Activated CD4-positive, alpha-beta T cell treated with anti-CD3 and anti-CD28 coated beads for 48 hours (primary cell): ENCODE data around the gene AGAP4.
"Not testable (repeated sequence)": the region's sequence is repeated elsewhere in the genome, so short reads cannot be mapped to it uniquely, and the experiment has no call there.

Source experiments
- DNase-seq: peaks from one replicate; pipeline ENCODE4 v3.0.0-alpha.2; 2020

The AGAP4 gene

GRCh38 chr10:45789991-45790390 lies 57.3 kb downstream of the AGAP4 start:
- not testable (repeated sequence) for DNase-seq

GRCh38 chr10:45787212-45787741 lies 60.0 kb downstream of the AGAP4 start:
- not testable (repeated sequence) for DNase-seq

GRCh38 chr10:45786217-45786616 lies 61.1 kb downstream of the AGAP4 start:
- DNase-seq, result not testable (repeated sequence)
